ENCODE measurements around the gene IDH3G.

The IDH3G gene

GRCh38 chrX:153772316-153773217, 21.6 kb downstream of the IDH3G start:
- H3K4me3 ChIP-seq (ENCODE audit: low read length), result no peak overlapping the region
- no peak for TF ChIP-seq CTCF (IDR thresholded peaks at IDR 0.05; ENCODE audit: insufficient read depth, low read depth, low read length, missing control alignments)
- no peak for DNase-seq (ENCODE audit: low read depth)

GRCh38 chrX:153771415-153772315, 22.5 kb downstream of the IDH3G start:
- no peak for TF ChIP-seq CTCF (IDR thresholded peaks at IDR 0.05; ENCODE audit: insufficient read depth, low read depth, low read length, missing control alignments)
- no peak for DNase-seq (ENCODE audit: low read depth)
- H3K4me3 ChIP-seq (ENCODE audit: low read length), result no peak overlapping the region

- no peak for TF ChIP-seq CTCF (IDR thresholded peaks at IDR 0.05; ENCODE audit: insufficient read depth, low read depth, low read length, missing control alignments)
- no peak for DNase-seq (ENCODE audit: low read depth)
- no peak overlapping the region for H3K4me3 ChIP-seq (ENCODE audit: low read length)
Observed at GRCh38 chrX:153770601-153771414, 23.4 kb downstream of the IDH3G start.

- TF ChIP-seq CTCF (IDR thresholded peaks at IDR 0.05; ENCODE audit: insufficient read depth, low read depth, low read length, missing control alignments), result no peak
- no peak for DNase-seq (ENCODE audit: low read depth)
- H3K4me3 ChIP-seq (ENCODE audit: low read length), result no peak overlapping the region
Observed at GRCh38 chrX:153769865-153770600, 24.1 kb downstream of the IDH3G start.

GRCh38 chrX:153769158-153769864, 24.9 kb downstream of the IDH3G start:
- TF ChIP-seq CTCF (IDR thresholded peaks at IDR 0.05; ENCODE audit: insufficient read depth, low read depth, low read length, missing control alignments), result no peak
- no peak for DNase-seq (ENCODE audit: low read depth)
- H3K4me3 ChIP-seq (ENCODE audit: low read length), result no peak overlapping the region
